GM12874 (cell line): ENCODE data around the gene ATXN2.

Experiments used
- TF ChIP-seq, protein P1 (sequence below): IDR thresholded peaks from 2 replicates; pipeline ENCODE4 v1.5.1; 2011; ENCODE audit warnings: low read depth, mild to moderate bottlenecking, control low read depth, low read length, moderate library complexity; ENCODE audit not compliant: insufficient read depth

ATXN2 gene

DNA sequence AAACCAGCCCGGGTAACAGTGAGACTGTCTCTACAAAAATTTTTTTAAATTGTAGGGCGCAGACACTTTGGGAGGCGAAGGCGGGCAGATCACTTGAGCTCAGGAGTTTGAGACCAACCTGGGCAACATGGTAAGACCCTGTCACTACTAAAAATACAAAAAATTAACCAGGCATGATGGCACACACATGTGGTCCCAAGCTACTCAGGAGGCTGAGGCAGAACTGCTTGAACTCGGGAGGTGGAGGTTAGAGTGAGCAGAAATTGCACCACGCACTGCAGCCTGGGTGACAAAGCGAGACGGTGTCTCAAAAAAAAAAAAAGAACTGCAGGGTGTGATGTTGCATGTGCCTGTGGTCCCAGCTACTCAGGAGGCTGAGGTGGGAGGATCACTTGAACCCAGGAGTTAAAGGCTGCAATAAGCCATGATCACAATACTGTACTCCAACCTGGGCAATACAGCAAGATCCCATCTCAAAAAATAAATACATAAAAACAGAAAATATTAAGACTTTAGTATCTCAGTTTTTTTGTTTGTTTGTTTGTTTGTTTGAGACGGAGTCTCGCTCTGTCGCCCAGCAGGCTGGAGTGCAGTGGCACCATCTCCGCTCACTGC is 16.9 kb downstream of the ATXN2 start:
- TF ChIP-seq, protein P1, sequence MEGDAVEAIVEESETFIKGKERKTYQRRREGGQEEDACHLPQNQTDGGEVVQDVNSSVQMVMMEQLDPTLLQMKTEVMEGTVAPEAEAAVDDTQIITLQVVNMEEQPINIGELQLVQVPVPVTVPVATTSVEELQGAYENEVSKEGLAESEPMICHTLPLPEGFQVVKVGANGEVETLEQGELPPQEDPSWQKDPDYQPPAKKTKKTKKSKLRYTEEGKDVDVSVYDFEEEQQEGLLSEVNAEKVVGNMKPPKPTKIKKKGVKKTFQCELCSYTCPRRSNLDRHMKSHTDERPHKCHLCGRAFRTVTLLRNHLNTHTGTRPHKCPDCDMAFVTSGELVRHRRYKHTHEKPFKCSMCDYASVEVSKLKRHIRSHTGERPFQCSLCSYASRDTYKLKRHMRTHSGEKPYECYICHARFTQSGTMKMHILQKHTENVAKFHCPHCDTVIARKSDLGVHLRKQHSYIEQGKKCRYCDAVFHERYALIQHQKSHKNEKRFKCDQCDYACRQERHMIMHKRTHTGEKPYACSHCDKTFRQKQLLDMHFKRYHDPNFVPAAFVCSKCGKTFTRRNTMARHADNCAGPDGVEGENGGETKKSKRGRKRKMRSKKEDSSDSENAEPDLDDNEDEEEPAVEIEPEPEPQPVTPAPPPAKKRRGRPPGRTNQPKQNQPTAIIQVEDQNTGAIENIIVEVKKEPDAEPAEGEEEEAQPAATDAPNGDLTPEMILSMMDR: no peak

DNA sequence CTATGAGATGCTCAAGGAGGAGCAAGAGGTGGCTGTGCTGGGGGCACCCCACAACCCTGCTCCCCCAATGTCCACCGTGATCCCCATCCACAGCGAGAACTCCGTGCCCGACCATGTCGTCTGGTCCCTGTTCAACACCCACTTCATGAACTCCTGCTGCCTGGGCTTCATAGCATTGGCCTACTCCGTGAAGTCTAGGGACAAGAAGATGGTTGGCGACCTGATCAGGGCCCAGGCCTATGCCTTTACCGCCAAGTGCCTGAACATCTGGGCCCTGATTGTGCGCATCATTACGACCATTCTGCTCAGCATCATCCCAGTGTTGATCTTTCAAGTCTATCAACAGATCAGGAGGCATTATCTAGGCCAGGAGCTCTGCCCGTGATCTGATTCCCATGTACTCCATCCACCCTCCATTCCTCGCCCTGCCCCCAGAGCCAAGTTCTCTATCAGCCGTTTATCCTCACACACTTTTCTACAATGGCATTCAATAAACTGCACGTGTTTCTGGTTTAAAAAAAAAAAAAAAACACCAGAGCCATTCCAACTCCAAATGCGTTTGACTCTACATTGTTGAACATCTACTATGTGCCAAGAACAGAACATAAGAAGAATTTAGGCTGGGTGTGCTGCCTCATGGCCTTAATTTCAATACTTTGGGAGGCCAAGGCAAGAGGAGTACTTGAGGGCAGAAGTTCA is 17.5 kb downstream of the ATXN2 start:
- TF ChIP-seq, protein P1: no peak

DNA sequence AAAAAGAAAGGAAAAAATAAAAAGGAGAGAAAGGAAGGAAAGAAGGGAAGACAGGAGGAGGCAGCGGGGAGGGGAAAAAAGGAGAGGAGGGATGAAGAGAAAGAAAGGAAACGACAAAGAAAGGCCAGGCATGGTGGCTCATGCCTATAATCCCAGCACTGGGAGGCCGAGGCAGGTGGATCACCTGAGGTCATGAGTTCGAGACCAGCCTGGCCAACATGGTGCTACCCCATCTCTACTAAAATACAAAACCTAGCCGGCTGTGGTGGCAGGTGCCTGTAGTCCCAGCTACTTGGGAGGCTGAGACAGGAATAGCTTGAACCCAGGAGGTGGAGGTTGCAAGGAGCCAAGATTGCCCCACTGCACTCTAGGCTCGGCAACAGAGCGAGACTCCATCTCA is 18.4 kb downstream of the ATXN2 start:
- TF ChIP-seq, protein P1: no peak

DNA sequence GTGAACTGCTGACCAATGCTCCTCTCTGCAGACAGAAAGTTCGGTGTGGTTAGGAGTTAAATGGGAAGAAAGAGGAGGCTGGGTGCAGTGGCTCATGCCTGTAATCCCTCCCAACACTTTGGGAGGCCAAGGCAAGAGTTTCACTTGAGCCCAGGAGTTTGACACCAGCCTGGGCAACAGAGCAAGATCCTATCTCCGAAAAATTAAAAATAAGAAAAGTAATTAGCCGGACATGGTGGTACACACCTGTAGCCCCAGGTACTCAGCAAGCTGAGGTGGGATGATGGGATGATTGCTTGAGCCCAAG is 19.0 kb downstream of the ATXN2 start:
- TF ChIP-seq, protein P1: no peak

DNA sequence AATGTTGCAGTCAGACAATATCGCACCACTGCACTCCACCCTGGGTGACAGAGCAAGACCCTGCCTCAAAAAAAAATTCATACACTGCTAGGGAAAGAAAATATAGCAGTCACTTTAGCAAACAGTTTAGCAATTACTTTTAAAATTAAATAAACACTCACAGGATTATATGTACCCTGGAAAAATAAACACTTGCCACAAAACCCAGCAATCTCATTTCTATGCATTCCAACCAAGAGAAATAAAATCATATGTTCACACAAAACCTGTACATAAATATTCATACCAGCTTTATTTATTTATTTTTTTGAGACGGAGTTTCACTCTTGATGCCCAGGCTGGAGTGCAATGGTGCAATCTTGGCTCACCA is 20.2 kb downstream of the ATXN2 start:
- TF ChIP-seq, protein P1: no peak

DNA sequence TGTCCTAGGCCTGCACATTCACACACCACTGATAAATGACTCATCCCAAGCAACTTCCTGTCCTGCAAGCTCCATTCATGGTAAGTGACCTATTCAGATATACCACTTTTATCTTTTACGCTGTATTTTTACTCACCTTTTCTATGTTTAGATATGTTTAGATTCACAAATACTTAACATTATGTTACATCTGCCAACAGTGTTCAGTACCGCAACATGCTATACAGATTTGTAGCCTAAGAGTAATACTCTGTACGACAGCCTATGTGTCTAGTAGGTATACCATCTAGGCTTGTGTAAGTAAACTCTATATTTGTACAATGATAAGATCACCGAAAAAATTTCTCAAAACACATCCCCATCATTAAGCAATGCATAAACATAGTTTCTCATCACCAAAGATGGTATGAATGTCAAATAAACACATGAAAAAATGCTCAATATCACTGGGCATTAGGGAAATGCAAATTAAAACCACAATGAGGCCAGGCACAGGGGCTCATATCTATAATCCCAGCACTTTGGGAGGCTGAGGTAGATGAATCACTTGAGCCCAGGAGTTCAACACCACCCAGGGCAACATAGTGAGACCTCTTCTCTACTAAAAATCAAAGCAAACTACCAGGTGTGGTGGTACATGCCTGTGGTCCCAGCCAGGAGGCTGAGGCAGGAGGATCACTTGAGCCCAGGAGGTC is 20.7 kb downstream of the ATXN2 start:
- TF ChIP-seq, protein P1: no peak

DNA sequence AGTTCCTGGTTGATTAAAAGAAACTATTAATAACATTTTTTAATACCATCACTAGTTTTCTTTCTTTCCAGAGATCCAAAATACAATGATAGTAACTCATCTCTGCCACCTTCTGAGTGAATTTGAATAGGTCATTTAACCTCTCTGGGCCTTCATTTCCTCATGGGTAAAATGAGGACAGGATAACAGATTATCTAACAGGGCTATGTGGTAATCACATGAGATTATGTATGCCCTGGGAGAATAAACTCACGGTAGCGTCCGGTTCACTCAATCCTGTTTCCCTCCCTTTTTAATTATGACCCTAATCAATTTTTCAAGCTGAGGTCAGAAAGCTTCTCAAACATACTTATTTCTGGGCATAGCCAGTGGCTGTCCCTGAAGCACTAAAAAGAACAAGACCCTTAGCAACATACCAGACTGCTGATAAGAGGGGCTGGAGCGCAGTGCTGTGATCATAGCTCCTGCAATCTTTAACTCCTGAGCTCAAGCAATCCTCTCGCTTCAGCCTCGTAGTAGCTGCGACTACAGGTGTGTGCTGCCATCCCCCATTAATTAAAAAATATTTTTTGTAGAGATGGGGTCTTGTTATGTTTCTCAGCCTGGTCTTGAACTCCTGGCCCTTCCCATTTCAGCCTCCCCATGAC is 24.2 kb downstream of the ATXN2 start:
- TF ChIP-seq, protein P1: no peak
